MM.1S (cell line): ENCODE results near the gene POFUT1.

Experiments
- DNase-seq: peaks from one replicate; pipeline ENCODE4 v3.0.0-alpha.2; 2015
- H2AFZ ChIP-seq: fragments of 300-600 bp; sonication (generic); 2 replicates; pipeline ENCODE4 v1.6.0; 2016; ENCODE audit warnings: antibody characterized with exemption, low read length
- H3F3A ChIP-seq: fragments of 300-600 bp; sonication (generic); 2 replicates; pipeline ENCODE4 v1.6.1; 2016; ENCODE audit warnings: mild to moderate bottlenecking, antibody characterized with exemption, low read length, moderate library complexity, mixed read lengths; ENCODE audit not compliant: insufficient read depth
- H3K27ac ChIP-seq: fragments of 300-600 bp; sonication (generic); 2 replicates; pipeline ENCODE4 v1.5.1; 2016; ENCODE audit warnings: mild to moderate bottlenecking, low read length
- H3K27me3 ChIP-seq: fragments of 300-600 bp; sonication (generic); replicated peaks from 2 replicates; pipeline ENCODE4 v1.6.0; 2016; ENCODE audit warnings: low read length; ENCODE audit not compliant: insufficient read depth
- H3K36me3 ChIP-seq: fragments of 300-600 bp; sonication (generic); replicated peaks from 2 replicates; pipeline ENCODE4 v1.6.1; 2016; ENCODE audit warnings: mild to moderate bottlenecking, low read length, mixed read lengths; ENCODE audit not compliant: insufficient read depth
- H3K4me1 ChIP-seq: fragments of 300-600 bp; sonication (generic); 2 replicates; pipeline ENCODE4 v1.6.1; 2016; ENCODE audit warnings: low read length, mixed read lengths
- H3K4me2 ChIP-seq: fragments of 300-600 bp; sonication (generic); 2 replicates; pipeline ENCODE4 v1.6.0; 2016; ENCODE audit warnings: low read depth, low read length
- H3K4me3 ChIP-seq: fragments of 300-600 bp; sonication (generic); 2 replicates; pipeline ENCODE4 v1.5.1; 2016; ENCODE audit warnings: low read length, mixed read lengths
- H3K79me2 ChIP-seq: fragments of 300-600 bp; sonication (generic); 2 replicates; pipeline ENCODE4 v1.6.1; 2016; ENCODE audit warnings: mixed run types, low read length, mixed read lengths
- H3K9ac ChIP-seq: fragments of 300-600 bp; sonication (generic); 2 replicates; pipeline ENCODE4 v1.6.1; 2016; ENCODE audit warnings: low read length, mixed read lengths
- H3K9me2 ChIP-seq: fragments of 300-600 bp; sonication (generic); replicated peaks from 2 replicates; pipeline ENCODE4 v1.6.1; 2016; ENCODE audit warnings: mild to moderate bottlenecking, low read length, mixed read lengths; ENCODE audit not compliant: insufficient read depth
- H3K9me3 ChIP-seq: fragments of 300-600 bp; sonication (generic); replicated peaks from 2 replicates; pipeline ENCODE4 v1.6.1; 2016; ENCODE audit warnings: mild to moderate bottlenecking, low read length, mixed read lengths; ENCODE audit not compliant: insufficient read depth
- H4K20me1 ChIP-seq: fragments of 300-600 bp; sonication (generic); 2 replicates; pipeline ENCODE4 v1.6.1; 2016; ENCODE audit warnings: mild to moderate bottlenecking, low read length, moderate library complexity, mixed read lengths; ENCODE audit not compliant: insufficient read depth
- EZH2 ChIP-seq: fragments of 300-600 bp; sonication (generic); optimal IDR thresholded peaks from 2 replicates; pipeline ENCODE3; 2017; ENCODE audit warnings: low read depth, mild to moderate bottlenecking, antibody characterized with exemption, low read length, mixed read lengths
- EZH2phosphoT487 ChIP-seq: fragments of 300-600 bp; sonication (generic); IDR thresholded peaks from 2 replicates; pipeline ENCODE4 v1.6.1; 2018; ENCODE audit warnings: antibody characterized with exemption, low read length
- TF ChIP-seq, protein P1 (sequence below): fragments of 300-600 bp; sonication (generic); IDR thresholded peaks from 2 replicates; pipeline ENCODE4 v1.5.1; 2016; ENCODE audit warnings: antibody characterized with exemption, low read length, mixed read lengths

POFUT1 gene

DNA sequence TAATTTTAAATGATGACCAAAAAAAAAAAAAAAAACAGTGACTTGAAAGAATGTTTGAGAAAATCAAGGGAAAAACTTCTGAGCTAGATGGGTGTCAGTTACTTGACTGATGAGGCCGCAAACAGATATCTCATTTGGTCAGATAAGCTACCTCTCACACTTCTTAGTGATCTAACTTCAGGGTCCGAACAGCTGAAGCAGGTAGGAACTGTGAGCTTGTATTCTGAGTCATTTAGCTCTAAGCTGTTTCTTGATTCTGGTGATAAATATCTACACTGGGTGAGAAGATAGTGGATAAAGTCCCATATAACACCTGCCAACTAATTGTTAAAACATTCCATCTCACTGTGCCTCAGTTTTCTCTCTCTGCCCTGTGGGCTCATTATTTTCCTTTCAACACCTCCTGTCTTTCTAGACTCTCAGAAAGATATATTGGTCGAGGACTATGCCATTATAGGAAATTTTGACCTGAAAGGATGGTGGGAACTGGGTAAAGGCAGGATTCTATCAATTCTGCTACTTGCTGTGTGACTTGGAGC, 77.5 kb downstream of the POFUT1 start:
- Histone ChIP-seq H3K9me2 (no peaks in the 10 kb centered on the region), H3K4me3 (no peak overlapping the region), H3K9me3 (no peaks in the 10 kb centered on the region), H4K20me1 (no peaks in the 10 kb centered on the region), H3K79me2 (peaks cover 42% of the 10 kb centered on the region), H3K27me3 (no peaks in the 10 kb centered on the region), H3K36me3 (no peaks in the 10 kb centered on the region), H3K4me2 (peak overlapping the region; percentile 64), H3K27ac (peak overlapping the region; percentile 67; the same call in 1 of the 2 replicates), H3K4me1 (peaks cover 27% of the 10 kb centered on the region), H2AFZ (peak overlapping the region; percentile 37; the same call in 1 of the 2 replicates), H3K9ac (peak overlapping the region; percentile 39; the same call in 1 of the 2 replicates), H3F3A (peaks cover 14% of the 10 kb centered on the region)
- no peak for DNase-seq
- TF ChIP-seq, protein P1, sequence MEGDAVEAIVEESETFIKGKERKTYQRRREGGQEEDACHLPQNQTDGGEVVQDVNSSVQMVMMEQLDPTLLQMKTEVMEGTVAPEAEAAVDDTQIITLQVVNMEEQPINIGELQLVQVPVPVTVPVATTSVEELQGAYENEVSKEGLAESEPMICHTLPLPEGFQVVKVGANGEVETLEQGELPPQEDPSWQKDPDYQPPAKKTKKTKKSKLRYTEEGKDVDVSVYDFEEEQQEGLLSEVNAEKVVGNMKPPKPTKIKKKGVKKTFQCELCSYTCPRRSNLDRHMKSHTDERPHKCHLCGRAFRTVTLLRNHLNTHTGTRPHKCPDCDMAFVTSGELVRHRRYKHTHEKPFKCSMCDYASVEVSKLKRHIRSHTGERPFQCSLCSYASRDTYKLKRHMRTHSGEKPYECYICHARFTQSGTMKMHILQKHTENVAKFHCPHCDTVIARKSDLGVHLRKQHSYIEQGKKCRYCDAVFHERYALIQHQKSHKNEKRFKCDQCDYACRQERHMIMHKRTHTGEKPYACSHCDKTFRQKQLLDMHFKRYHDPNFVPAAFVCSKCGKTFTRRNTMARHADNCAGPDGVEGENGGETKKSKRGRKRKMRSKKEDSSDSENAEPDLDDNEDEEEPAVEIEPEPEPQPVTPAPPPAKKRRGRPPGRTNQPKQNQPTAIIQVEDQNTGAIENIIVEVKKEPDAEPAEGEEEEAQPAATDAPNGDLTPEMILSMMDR, result no peak
- no peak for TF ChIP-seq EZH2
- no peak for TF ChIP-seq EZH2phosphoT487

DNA sequence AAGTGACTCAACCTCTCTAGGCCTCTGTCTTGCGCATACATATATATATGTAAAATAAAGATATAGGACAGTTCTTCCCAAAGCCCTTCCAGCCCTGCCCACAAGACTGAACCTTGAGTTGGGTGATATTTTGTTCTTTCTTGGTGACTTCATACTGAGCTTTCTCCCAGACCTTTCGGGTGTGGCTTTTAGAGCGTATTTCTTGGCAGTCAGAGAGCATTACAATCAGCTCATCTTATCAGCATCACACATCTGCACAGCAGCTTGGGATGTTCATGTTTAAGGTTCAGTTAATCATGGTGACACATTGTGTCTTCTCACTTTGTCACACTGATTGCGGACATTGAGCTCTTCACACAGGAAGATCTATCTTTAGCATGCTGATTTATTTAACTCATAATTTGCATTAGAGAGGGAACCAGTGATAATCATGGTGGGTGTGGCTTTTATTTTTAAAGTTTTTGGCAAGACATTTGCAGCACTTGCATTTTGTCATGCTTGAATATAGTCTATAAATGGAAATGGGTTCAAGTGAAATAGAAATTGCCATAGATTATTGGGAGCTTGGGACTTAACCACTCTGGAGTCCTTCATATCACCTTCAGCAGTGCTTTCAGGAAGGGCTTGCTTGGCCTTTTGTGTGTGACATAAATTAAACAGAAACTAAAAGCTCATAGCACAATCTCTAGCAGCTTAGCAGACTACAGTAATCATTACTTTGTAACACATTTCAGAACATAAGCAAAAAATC, 78.1 kb downstream of the POFUT1 start:
- Histone ChIP-seq H3K27me3 (no peaks in the 10 kb centered on the region), H3K4me2 (peak overlapping the region; percentile 64), H4K20me1 (no peaks in the 10 kb centered on the region), H3K36me3 (no peaks in the 10 kb centered on the region), H2AFZ (peak overlapping the region; percentile 37), H3K9me2 (no peaks in the 10 kb centered on the region), H3K9ac (peak overlapping the region; percentile 39), H3F3A (peaks cover 14% of the 10 kb centered on the region), H3K4me1 (peaks cover 27% of the 10 kb centered on the region), H3K79me2 (peaks cover 40% of the 10 kb centered on the region), H3K27ac (peak overlapping the region; percentile 67), H3K9me3 (no peaks in the 10 kb centered on the region), H3K4me3 (peak overlapping the region; percentile 37)
- TF ChIP-seq EZH2, result no peak
- TF ChIP-seq, protein P1, result no peak
- no peak for TF ChIP-seq EZH2phosphoT487
- peak; percentile 64 for DNase-seq

DNA sequence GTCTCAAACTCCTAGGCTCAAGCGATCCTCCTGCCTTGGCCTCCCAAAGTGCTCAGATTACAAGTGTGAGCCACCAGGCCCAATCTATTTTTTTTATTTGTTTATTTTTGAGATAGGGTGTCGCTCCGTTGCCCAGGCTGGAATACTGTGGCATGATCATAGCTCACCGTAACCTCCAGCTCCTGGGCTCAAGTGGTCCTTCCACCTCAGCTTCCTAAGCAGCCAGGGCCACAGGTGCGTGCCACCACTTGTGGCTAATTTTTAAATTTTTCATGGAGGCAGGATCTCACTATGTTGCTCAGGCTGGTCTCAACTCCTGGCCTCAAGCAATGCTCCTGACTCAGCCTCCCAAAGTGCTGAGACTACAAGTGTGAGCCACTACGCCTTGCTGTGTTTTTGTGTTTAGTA, 79.6 kb downstream of the POFUT1 start:
- Histone ChIP-seq H3K9me3 (no peaks in the 10 kb centered on the region), H3K79me2 (peaks cover 37% of the 10 kb centered on the region), H3K27ac (no peak overlapping the region; the same call in 1 of the 2 replicates), H3K9ac (no peak overlapping the region), H3K4me2 (no peak overlapping the region; the same call in 1 of the 2 replicates), H3K4me1 (peaks cover 27% of the 10 kb centered on the region), H3K4me3 (no peak overlapping the region), H3K9me2 (no peaks in the 10 kb centered on the region), H3K36me3 (no peaks in the 10 kb centered on the region), H3K27me3 (no peaks in the 10 kb centered on the region), H4K20me1 (no peaks in the 10 kb centered on the region), H3F3A (peaks cover 14% of the 10 kb centered on the region), H2AFZ (no peak overlapping the region)
- DNase-seq, result no peak
- TF ChIP-seq EZH2phosphoT487 (no peak), EZH2 (no peak)
- TF ChIP-seq, protein P1, result no peak
